ENCODE results near the gene ADAMTS12.

ADAMTS12 gene

DNA sequence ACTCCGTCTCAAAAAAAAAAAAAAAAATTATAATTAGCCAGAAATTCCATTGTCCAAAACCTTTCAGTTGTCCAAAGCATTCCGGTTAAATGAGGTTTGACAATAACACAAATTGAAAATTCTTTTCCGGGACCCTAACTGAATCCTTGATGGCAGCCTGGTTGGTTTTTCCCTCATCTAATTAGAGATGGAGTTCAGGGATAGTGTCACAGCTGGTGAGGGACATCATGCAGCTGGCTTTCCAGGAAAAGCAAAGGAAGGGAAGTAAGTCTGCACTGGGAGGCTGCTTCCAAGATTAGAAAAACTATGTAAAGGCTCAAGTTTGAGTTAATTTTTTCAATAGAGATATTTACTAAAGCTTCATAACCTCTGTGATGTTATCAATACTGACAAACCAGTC lies 195.4 kb downstream of the ADAMTS12 start:
- TF ChIP-seq, protein P1, sequence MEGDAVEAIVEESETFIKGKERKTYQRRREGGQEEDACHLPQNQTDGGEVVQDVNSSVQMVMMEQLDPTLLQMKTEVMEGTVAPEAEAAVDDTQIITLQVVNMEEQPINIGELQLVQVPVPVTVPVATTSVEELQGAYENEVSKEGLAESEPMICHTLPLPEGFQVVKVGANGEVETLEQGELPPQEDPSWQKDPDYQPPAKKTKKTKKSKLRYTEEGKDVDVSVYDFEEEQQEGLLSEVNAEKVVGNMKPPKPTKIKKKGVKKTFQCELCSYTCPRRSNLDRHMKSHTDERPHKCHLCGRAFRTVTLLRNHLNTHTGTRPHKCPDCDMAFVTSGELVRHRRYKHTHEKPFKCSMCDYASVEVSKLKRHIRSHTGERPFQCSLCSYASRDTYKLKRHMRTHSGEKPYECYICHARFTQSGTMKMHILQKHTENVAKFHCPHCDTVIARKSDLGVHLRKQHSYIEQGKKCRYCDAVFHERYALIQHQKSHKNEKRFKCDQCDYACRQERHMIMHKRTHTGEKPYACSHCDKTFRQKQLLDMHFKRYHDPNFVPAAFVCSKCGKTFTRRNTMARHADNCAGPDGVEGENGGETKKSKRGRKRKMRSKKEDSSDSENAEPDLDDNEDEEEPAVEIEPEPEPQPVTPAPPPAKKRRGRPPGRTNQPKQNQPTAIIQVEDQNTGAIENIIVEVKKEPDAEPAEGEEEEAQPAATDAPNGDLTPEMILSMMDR (IDR thresholded peaks at IDR 0.05) = no peak

DNA sequence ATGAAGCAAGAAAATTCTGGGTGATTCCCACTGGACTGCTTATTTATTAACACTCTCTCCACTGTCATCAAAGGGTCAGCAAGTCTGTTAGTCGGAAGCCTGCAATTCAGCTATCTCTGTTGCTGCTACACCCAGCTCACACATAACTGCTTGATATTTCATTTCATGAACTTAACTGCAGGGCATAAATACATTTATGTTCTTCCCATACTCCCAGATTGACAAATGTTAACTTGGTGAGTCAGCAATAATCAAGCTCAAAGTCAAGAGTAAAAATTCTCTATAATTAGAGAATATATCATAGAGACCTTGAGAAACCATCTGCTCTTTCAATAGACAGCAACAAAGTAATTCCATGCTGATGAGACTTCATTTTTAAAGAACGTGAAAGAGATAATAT lies 198.8 kb downstream of the ADAMTS12 start:
- TF ChIP-seq, protein P1 (IDR thresholded peaks at IDR 0.05) = no peak

DNA sequence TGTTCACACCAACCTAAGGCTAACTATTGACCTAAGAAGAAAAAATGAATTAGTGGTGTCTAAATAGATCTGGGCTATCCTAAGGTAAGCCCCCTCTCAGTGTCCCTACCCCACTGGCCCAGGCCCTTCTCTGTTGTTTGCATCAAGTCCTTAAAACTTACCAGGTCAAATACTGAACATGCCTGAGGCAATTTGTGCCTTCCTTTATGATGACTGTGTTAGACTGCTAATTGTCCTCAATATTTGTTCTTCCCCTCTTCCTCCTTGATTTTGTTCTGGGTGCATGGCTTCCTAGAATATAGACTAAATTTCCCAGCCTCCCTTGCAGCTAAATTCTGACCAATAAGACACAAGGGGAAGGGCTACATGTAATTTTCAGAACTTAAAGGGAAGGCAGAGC lies 199.9 kb downstream of the ADAMTS12 start:
- TF ChIP-seq, protein P1 (IDR thresholded peaks at IDR 0.05) = no peak

DNA sequence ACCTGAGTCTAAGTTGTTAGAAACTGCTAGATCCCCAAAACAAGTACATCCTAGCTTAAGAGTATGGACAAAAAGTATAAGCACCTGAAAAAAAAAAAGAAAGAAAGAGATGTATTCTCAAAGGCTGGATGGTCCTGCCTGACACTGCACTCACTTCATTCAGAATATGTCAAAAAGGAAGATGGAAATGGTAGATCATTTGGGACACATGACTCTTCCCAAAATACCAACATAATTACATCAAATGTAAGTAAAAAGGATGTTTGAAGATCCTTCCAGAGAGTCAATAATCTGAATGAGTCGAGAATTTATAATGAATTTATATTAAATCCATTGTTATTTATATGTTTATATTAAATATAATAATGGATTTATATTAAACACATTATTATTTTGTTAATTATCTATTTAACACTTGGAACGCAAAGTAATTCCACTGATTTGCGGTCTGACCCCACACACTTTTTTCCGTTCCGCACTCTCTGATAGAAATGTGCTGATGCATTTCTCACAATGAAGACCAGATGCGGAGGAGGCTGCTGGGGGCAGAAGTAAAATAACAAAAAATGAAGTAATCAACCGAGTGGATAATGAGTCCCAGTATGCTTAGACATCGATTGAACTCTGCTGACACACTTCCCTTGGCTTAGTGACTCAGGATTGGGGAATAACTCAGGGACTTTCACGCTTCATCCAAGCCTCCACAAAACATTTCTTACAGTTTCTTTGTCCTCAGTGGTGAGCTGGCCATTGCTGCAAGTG lies 201.2 kb downstream of the ADAMTS12 start:
- TF ChIP-seq, protein P1 (IDR thresholded peaks at IDR 0.05) = no peak

DNA sequence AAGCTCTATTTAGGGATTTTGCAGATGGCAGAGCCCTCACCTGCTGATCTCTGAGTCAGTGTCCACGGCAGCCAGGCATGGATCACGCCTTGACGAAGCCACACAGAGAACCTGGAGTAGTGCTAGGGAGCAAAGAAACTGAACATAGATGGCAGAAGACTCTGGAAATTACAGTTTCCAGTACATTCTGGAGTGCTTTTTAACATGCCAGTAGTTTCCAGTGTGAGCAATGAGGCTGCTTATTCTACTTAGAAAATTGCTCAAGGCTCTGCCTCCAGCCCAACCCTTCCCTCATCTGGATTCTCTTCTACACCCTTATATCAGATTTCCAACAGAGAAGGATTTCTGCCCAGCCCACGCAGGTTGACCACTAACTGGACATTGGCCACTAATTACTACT lies 203.3 kb downstream of the ADAMTS12 start:
- TF ChIP-seq, protein P1 (IDR thresholded peaks at IDR 0.05) = no peak

DNA sequence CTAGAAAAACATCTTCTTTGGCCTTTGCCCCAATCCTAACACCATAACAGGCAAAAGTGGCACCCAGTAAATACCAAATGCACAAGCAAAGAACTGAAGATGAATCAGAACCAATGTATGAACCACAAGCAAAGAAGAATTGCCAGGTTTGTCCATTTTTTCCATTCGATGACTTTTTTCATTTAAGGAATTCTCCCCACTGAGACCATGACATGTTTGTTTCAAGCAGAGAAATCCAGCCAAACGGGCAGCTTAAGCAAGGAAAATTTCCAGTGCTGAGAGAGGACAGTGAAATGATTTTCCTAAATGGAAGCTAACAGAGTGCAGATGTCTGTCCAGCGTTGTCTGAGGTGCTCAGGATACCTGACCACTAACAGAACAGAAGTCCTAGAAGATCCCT lies 203.7 kb downstream of the ADAMTS12 start:
- TF ChIP-seq, protein P1 (IDR thresholded peaks at IDR 0.05) = no peak

DNA sequence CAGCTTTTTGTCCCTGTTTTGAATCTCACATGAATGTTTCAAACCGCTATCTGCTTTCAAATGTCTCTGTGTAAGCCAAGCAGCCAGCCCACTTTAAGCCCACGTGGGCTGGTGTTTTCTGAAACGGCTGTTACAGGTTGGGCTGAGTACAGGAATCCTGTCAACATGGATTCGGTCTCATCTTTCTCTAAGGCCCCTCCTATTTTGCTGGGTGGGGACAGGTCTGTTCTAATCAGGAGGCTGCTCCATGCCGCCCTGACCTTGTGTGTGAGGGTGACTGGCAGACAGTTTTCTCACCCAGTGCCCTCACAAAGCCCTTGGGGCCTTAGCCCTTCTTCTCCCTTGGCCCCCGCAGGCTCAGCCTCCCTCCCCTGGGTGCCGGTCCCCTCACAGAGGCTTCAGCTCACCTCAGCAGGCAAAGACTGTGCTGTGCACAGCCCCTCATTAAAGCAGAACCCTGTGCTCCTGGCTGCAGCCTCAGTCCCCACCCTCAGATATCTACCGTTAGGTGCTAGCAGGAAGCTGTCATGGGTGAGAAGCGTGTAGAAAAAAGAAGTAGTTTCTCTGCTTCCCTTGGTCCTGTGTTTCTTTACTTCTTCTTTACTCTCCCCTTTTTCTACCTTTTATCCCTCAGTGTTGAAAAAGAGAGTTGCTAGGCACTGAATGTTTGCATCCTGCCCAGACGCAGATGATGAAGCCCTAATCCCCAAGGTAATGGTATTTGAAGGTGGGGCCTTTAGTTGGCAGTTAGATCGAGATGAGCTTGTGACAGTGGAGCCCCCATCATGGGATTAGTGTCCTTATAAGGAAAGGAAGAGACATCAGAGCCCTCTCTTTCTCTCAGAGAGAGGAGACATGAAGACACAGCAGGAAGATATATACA lies 205.7 kb downstream of the ADAMTS12 start:
- TF ChIP-seq, protein P1 (IDR thresholded peaks at IDR 0.05) = no peak

Measured in LNCAP (cell line).